Osteocyte (in vitro differentiated cells): ENCODE results near the gene HPSE. TPM values are rescaled to one million over a fixed set of nuclear protein-coding genes. Genes with fewer than 3 reads are reported as not detected.

Source experiments
- DNase-seq: peaks from one replicate; pipeline ENCODE4 v3.0.0; 2021; ENCODE audit warnings: mixed read lengths; ENCODE audit not compliant: unreplicated experiment; ENCODE audit errors: extremely low spot score
- H3K27ac Mint-ChIP-seq: one replicate; pipeline ENCODE4 v1.8.0; 2021; ENCODE audit warnings: mild to moderate bottlenecking, mixed read lengths; ENCODE audit not compliant: unreplicated experiment
- H3K27me3 Mint-ChIP-seq: one replicate; pipeline ENCODE4 v1.8.0; 2021; ENCODE audit warnings: mixed read lengths; ENCODE audit not compliant: unreplicated experiment
- H3K36me3 Mint-ChIP-seq: one replicate; pipeline ENCODE4 v1.8.0; 2021; ENCODE audit warnings: mixed read lengths; ENCODE audit not compliant: unreplicated experiment
- H3K4me1 Mint-ChIP-seq: one replicate; pipeline ENCODE4 v1.8.0; 2021; ENCODE audit warnings: mixed read lengths; ENCODE audit not compliant: unreplicated experiment
- H3K4me3 Mint-ChIP-seq: one replicate; pipeline ENCODE4 v1.8.0; 2021; ENCODE audit warnings: mild to moderate bottlenecking, moderate library complexity, mixed read lengths; ENCODE audit not compliant: unreplicated experiment
- H3K9me3 Mint-ChIP-seq: one replicate; pipeline ENCODE4 v1.8.0; 2021; ENCODE audit warnings: mixed read lengths; ENCODE audit not compliant: unreplicated experiment
- CTCF ChIP-seq: fragments of 200-600 bp; sonication (generic); IDR thresholded peaks from 2 replicates; pipeline ENCODE4 v1.5.0; 2021; ENCODE audit warnings: antibody characterized with exemption, mild to moderate bottlenecking, moderate library complexity
- total RNA-seq: library from RNA; stranded (reverse); gene quantifications from 2 replicates; pipeline ENCODE4 v1.2.1, GENCODE V29; 2021

Gene HPSE
- total RNA-seq, 1 donor from 2014 or later = 4.9 TPM

- no peak for DNase-seq
- peaks cover 29% of the 10 kb centered on the region for H3K27me3 Mint-ChIP-seq
Measured at GRCh38 chr4:83371936-83372335, 37.3 kb upstream of the HPSE start.

DNA sequence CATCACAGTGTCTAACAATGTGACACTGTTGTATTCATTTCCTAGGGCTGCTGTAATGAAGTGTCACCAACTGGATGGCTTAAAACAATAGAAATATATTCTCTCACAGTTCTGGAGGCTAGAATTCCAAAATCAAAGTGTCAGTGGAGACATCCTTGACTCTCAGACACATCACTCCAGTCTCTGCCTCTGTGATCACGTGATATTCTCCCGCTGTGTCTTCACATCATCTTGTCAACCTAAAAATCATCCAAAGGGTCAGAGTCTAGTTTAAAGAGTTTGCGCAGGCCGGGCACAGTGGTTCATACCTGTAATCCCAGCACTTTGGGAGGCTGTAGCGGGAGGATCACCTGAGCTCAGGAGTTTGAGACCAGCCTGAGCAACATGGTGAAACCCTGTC, 36.6 kb upstream of the HPSE start:
- no peak for TF ChIP-seq CTCF
- Mint-ChIP-seq H3K4me1 (no peaks in the 10 kb centered on the region), H3K9me3 (no peaks in the 10 kb centered on the region), H3K36me3 (no peaks in the 10 kb centered on the region), H3K27ac (no peak overlapping the region), H3K4me3 (no peak overlapping the region), H3K27me3 (peaks cover 34% of the 10 kb centered on the region)
- DNase-seq = no peak

More at GRCh38 chr4:83371936-83372335, 37.3 kb upstream of the HPSE start:
- Mint-ChIP-seq H3K36me3 (no peaks in the 10 kb centered on the region), H3K4me1 (peaks cover under 1% of the 10 kb centered on the region), H3K27ac (no peak overlapping the region), H3K4me3 (no peak overlapping the region), H3K9me3 (no peaks in the 10 kb centered on the region)
- TF ChIP-seq CTCF = no peak

GRCh38 chr4:83370640-83370906, 35.9 kb upstream of the HPSE start:
- Mint-ChIP-seq H3K27ac (no peak overlapping the region), H3K36me3 (no peaks in the 10 kb centered on the region), H3K4me3 (no peak overlapping the region), H3K9me3 (no peaks in the 10 kb centered on the region), H3K4me1 (no peaks in the 10 kb centered on the region), H3K27me3 (peaks cover 33% of the 10 kb centered on the region)
- no peak for TF ChIP-seq CTCF
- DNase-seq = no peak

GRCh38 chr4:83369831-83370639, 35.4 kb upstream of the HPSE start:
- TF ChIP-seq CTCF = no peak
- Mint-ChIP-seq H3K9me3 (no peaks in the 10 kb centered on the region), H3K27ac (no peak overlapping the region), H3K4me1 (no peaks in the 10 kb centered on the region), H3K4me3 (no peak overlapping the region), H3K27me3 (peaks cover 37% of the 10 kb centered on the region), H3K36me3 (no peaks in the 10 kb centered on the region)
- no peak for DNase-seq

DNA sequence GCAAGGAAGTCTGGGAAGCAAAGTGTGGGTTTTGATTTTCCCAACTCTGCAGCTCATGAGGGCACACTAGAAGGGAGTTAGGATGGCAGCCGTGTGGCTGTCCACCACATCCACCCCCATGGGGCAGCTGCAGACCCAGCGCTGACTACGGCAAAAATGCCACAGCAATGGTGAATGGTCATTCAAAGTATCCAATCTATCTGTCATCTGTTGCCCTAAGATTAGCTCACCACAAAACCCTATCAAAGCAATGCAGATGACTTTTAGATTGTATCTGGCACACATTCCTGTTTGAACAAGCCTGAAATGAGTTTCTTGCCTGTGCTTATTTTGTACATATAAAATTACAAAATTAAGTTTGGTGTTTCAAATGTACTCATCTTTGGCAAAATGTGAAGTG, 29.7 kb upstream of the HPSE start:
- no peak for TF ChIP-seq CTCF
- no peak overlapping the region for H3K4me3 Mint-ChIP-seq

More for the DNA sequence above, 29.7 kb upstream of the HPSE start:
- peaks cover 16% of the 10 kb centered on the region for H3K27me3 Mint-ChIP-seq
- H3K4me1 Mint-ChIP-seq = no peaks in the 10 kb centered on the region
- H3K9me3 Mint-ChIP-seq = no peaks in the 10 kb centered on the region
- no peak for DNase-seq
- no peaks in the 10 kb centered on the region for H3K36me3 Mint-ChIP-seq
- no peak overlapping the region for H3K27ac Mint-ChIP-seq
